ENCODE data around the gene QSOX1.

GRCh38 chr1:180185971-180186645 lies 31.4 kb downstream of the QSOX1 start:
- TF ChIP-seq POLR2A (IDR thresholded peaks at IDR 0.05; ENCODE audit: low read depth, low read length) (no peak), EZH2 (IDR thresholded peaks at IDR 0.05; ENCODE audit: borderline replicate concordance, low read depth, low read length, severe bottlenecking) (no peak), MAX (IDR thresholded peaks at IDR 0.05; ENCODE audit: insufficient read depth, insufficient read length) (no peak)

Data from endothelial cell of umbilical vein (primary cell).